ENCODE data around the gene PDE4B. TPM values are rescaled to one million over a fixed set of nuclear protein-coding genes. Genes with fewer than 3 reads are reported as not detected.

PDE4B gene
- polyA plus RNA-seq, 1 donor (not counting 4 experiments of a cell fraction or from before 2014, with no cell fraction given), result 0.29 TPM

- H3K9me1 ChIP-seq (ENCODE audit: control insufficient read depth, extremely low read depth, insufficient read depth, low read length), result no peaks in the 10 kb centered on the region
- no peak overlapping the region for H3K4me2 ChIP-seq (ENCODE audit: control insufficient read depth, extremely low read depth, insufficient read depth, low read depth, low read length)
- H3K4me3 ChIP-seq (ENCODE audit: control insufficient read depth in 2 of 3, extremely low read depth in 1 of 3, insufficient read depth in 2 of 3, low read depth in 1 of 3, low read length in 3 of 3), result no peak overlapping the region
- no peaks in the 10 kb centered on the region for H3K27me3 ChIP-seq (ENCODE audit: control insufficient read depth, extremely low read depth, insufficient read depth, low read length)
- no peaks in the 10 kb centered on the region for H3K4me1 ChIP-seq (ENCODE audit: control insufficient read depth, extremely low read depth, insufficient read depth, low read length)
- H3K36me3 ChIP-seq (ENCODE audit: control insufficient read depth in 2 of 2, extremely low read depth in 1 of 2, insufficient read depth in 2 of 2, low read length in 2 of 2), result no peaks in the 10 kb centered on the region
- H3K79me2 ChIP-seq (ENCODE audit: control insufficient read depth, insufficient read depth, low read length), result no peaks in the 10 kb centered on the region
- no peaks in the 10 kb centered on the region for H3K9me3 ChIP-seq (ENCODE audit: control insufficient read depth, low read depth, low read length)
- H2AFZ ChIP-seq (ENCODE audit: control insufficient read depth, low read length), result no peak overlapping the region
- DNase-seq (ENCODE audit: low read depth, low spot score) (no peak), FAIRE-seq (no peak)
- dilution Hi-C loops (cut with MboI; ENCODE audit: extremely low pct_ligation_motif_present, low sequenced_read_pairs), result no loop called here
- no peak overlapping the region for H3K9ac ChIP-seq (ENCODE audit: control insufficient read depth, extremely low read depth, insufficient read depth, low read length)
- TF ChIP-seq CTCF (optimal IDR thresholded peaks at IDR 0.05 in 1 of 3, IDR thresholded peaks at IDR 0.05 in 1 of 3, conservative IDR thresholded peaks at IDR 0.05 in 1 of 3; ENCODE audit: extremely low read depth in 1 of 3, insufficient read depth in 2 of 3, low read length in 3 of 3) (no peak), EZH2 (IDR thresholded peaks at IDR 0.05; ENCODE audit: low read length) (no peak)
- H4K20me1 ChIP-seq (ENCODE audit: control insufficient read depth, extremely low read depth, insufficient read depth, low read length), result no peaks in the 10 kb centered on the region
- H3K27ac ChIP-seq (ENCODE audit: control insufficient read depth, insufficient read depth, low read length), result no peak overlapping the region
These were observed 579.9 kb downstream of the PDE4B start for GRCh38 chr1:66372522-66373101.

GRCh38 chr1:66373157-66373591, 580.5 kb downstream of the PDE4B start:
- no peak for TF ChIP-seq EZH2 (IDR thresholded peaks at IDR 0.05; ENCODE audit: low read length)
- no peak for TF ChIP-seq CTCF (optimal IDR thresholded peaks at IDR 0.05 in 1 of 3, IDR thresholded peaks at IDR 0.05 in 1 of 3, conservative IDR thresholded peaks at IDR 0.05 in 1 of 3; ENCODE audit: extremely low read depth in 1 of 3, insufficient read depth in 2 of 3, low read length in 3 of 3)
- no peak overlapping the region for H3K4me3 ChIP-seq (ENCODE audit: control insufficient read depth in 2 of 3, extremely low read depth in 1 of 3, insufficient read depth in 2 of 3, low read depth in 1 of 3, low read length in 3 of 3)
- no peaks in the 10 kb centered on the region for H3K4me1 ChIP-seq (ENCODE audit: control insufficient read depth, extremely low read depth, insufficient read depth, low read length)
- H2AFZ ChIP-seq (ENCODE audit: control insufficient read depth, low read length), result no peak overlapping the region
- no peaks in the 10 kb centered on the region for H3K27me3 ChIP-seq (ENCODE audit: control insufficient read depth, extremely low read depth, insufficient read depth, low read length)
- no peaks in the 10 kb centered on the region for H4K20me1 ChIP-seq (ENCODE audit: control insufficient read depth, extremely low read depth, insufficient read depth, low read length)
- no peaks in the 10 kb centered on the region for H3K9me1 ChIP-seq (ENCODE audit: control insufficient read depth, extremely low read depth, insufficient read depth, low read length)
- FAIRE-seq (no peak), DNase-seq (ENCODE audit: low read depth, low spot score) (no peak)
- dilution Hi-C loops (cut with MboI; ENCODE audit: extremely low pct_ligation_motif_present, low sequenced_read_pairs), result no loop called here
- no peak overlapping the region for H3K9ac ChIP-seq (ENCODE audit: control insufficient read depth, extremely low read depth, insufficient read depth, low read length)
- no peaks in the 10 kb centered on the region for H3K9me3 ChIP-seq (ENCODE audit: control insufficient read depth, low read depth, low read length)
- H3K4me2 ChIP-seq (ENCODE audit: control insufficient read depth, extremely low read depth, insufficient read depth, low read depth, low read length), result no peak overlapping the region
- no peaks in the 10 kb centered on the region for H3K36me3 ChIP-seq (ENCODE audit: control insufficient read depth in 2 of 2, extremely low read depth in 1 of 2, insufficient read depth in 2 of 2, low read length in 2 of 2)
- no peaks in the 10 kb centered on the region for H3K79me2 ChIP-seq (ENCODE audit: control insufficient read depth, insufficient read depth, low read length)
- H3K27ac ChIP-seq (ENCODE audit: control insufficient read depth, insufficient read depth, low read length), result no peak overlapping the region

Data from keratinocyte (primary cell).